Astrocyte (in vitro differentiated cells and primary cell): ENCODE measurements around the gene VAMP8.

Experiments
- EZH2 ChIP-seq: IDR thresholded peaks from 2 replicates; pipeline ENCODE4 v1.6.1; 2012; ENCODE audit warnings: mild to moderate bottlenecking, low read length, inconsistent platforms; ENCODE audit not compliant: insufficient read depth
- TF ChIP-seq, protein P1 (sequence below): IDR thresholded peaks from 2 replicates; pipeline ENCODE4 v1.5.1; 2011; ENCODE audit warnings: low read depth, mild to moderate bottlenecking, inconsistent platforms, low read length, moderate library complexity; ENCODE audit not compliant: insufficient read depth

DNA sequence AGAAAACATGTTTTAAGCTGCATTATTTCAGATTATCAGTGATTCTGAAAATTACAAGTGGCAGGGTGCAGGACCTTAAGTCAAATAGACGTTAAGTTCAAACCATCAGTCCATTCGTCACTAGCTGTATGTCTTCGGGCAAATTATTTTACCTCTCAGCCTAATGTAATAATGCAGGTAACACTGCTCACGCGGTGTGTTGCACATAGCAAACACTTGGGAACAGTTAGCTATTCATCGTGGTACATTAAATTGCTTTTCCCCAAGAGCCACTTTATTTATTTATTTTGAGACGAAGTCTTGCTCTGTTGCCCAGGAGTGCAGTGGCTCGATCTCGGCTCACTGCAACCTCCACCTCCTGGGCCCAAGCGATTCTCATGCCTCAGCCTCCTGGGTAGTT lies 28.3 kb upstream of the VAMP8 start:
- TF ChIP-seq EZH2 = no peak
- TF ChIP-seq, protein P1, sequence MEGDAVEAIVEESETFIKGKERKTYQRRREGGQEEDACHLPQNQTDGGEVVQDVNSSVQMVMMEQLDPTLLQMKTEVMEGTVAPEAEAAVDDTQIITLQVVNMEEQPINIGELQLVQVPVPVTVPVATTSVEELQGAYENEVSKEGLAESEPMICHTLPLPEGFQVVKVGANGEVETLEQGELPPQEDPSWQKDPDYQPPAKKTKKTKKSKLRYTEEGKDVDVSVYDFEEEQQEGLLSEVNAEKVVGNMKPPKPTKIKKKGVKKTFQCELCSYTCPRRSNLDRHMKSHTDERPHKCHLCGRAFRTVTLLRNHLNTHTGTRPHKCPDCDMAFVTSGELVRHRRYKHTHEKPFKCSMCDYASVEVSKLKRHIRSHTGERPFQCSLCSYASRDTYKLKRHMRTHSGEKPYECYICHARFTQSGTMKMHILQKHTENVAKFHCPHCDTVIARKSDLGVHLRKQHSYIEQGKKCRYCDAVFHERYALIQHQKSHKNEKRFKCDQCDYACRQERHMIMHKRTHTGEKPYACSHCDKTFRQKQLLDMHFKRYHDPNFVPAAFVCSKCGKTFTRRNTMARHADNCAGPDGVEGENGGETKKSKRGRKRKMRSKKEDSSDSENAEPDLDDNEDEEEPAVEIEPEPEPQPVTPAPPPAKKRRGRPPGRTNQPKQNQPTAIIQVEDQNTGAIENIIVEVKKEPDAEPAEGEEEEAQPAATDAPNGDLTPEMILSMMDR = no peak
